CD14-positive monocyte (primary cell): ENCODE results near the gene KCNAB1. TPM values are rescaled to one million over a fixed set of nuclear protein-coding genes. Genes with fewer than 3 reads are reported as not detected.

ENCODE experiments used
- DNase-seq, 3 donors: peaks; one replicate each; pipeline ENCODE4 v3.0.0-alpha.2; 2011 to 2022
- H2AFZ ChIP-seq: 2 replicates; pipeline ENCODE4 v1.6.0; 2012; ENCODE audit warnings: mild to moderate bottlenecking, low read depth, low read length, inconsistent platforms; ENCODE audit not compliant: insufficient read depth, poor library complexity, severe bottlenecking
- H3K27ac ChIP-seq, 2 donors: 1 replicate in 1 of 2; 2 replicates in 1 of 2; pipeline ENCODE4 v1.5.1; 2012 to 2013; ENCODE audit warnings: low read length in 2 of 2, control low read depth in 1 of 2, inconsistent platforms in 1 of 2, low read depth in 1 of 2, mild to moderate bottlenecking in 1 of 2
- H3K27me3 ChIP-seq, 2 donors: one replicate each; pipeline versions ENCODE4 v1.6.0 to v1.6.1; 2011 to 2013; ENCODE audit warnings: low read length in 2 of 2; ENCODE audit not compliant: control insufficient read depth in 2 of 2, insufficient read depth in 2 of 2
- H3K36me3 ChIP-seq, 2 donors: replicated peaks in 1 of 2; 1 replicate in 1 of 2; 2 replicates in 1 of 2; pipeline versions ENCODE4 v1.5.1 to v1.6.1; 2012 to 2013; ENCODE audit warnings: low read length in 2 of 2, control low read depth in 1 of 2, inconsistent platforms in 1 of 2, mild to moderate bottlenecking in 1 of 2; ENCODE audit not compliant: insufficient read depth in 2 of 2, control insufficient read depth in 1 of 2
- H3K4me1 ChIP-seq, 2 donors: 1 replicate in 1 of 2; 2 replicates in 1 of 2; pipeline versions ENCODE4 v1.5.1 to v1.6.1; 2012 to 2013; ENCODE audit warnings: low read length in 2 of 2, control low read depth in 1 of 2, inconsistent platforms in 1 of 2, mild to moderate bottlenecking in 1 of 2, moderate library complexity in 1 of 2; ENCODE audit not compliant: insufficient read depth in 2 of 2, control insufficient read depth in 1 of 2
- H3K4me2 ChIP-seq: replicated peaks from 2 replicates; pipeline ENCODE3; 2012; ENCODE audit warnings: low read length, moderate library complexity, mild to moderate bottlenecking; ENCODE audit not compliant: poor library complexity, severe bottlenecking; ENCODE audit errors: extremely low read depth
- H3K4me3 ChIP-seq, 3 experiments: fragments of 200-600 bp in 1 of 3; sonication (generic) in 1 of 3; replicated peaks in 1 of 3; 1 replicate in 2 of 3; 2 replicates in 1 of 3; pipeline ENCODE4 v1.5.1; 2011 to 2013; ENCODE audit warnings: low read length in 3 of 3, mild to moderate bottlenecking in 3 of 3, control low read depth in 2 of 3, low read depth in 2 of 3, inconsistent platforms in 1 of 3, moderate library complexity in 1 of 3
- H3K79me2 ChIP-seq: 2 replicates; pipeline ENCODE4 v1.6.0; 2012; ENCODE audit warnings: mild to moderate bottlenecking, control low read depth, inconsistent platforms, low read length, moderate library complexity; ENCODE audit not compliant: insufficient read depth
- H3K9ac ChIP-seq: 2 replicates; pipeline ENCODE4 v1.6.0; 2017; ENCODE audit warnings: low read length, mild to moderate bottlenecking; ENCODE audit not compliant: insufficient read depth, poor library complexity, severe bottlenecking
- H3K9me3 ChIP-seq, 2 donors: replicated peaks in 1 of 2; 1 replicate in 1 of 2; 2 replicates in 1 of 2; pipeline versions ENCODE4 v1.5.1 to v1.6.1; 2012 to 2013; ENCODE audit warnings: low read length in 2 of 2, control low read depth in 1 of 2; ENCODE audit not compliant: control insufficient read depth in 1 of 2, insufficient read depth in 1 of 2
- H4K20me1 ChIP-seq: 2 replicates; pipeline ENCODE4 v1.6.0; 2012; ENCODE audit warnings: mild to moderate bottlenecking, low read length, control low read depth, moderate library complexity; ENCODE audit not compliant: insufficient read depth
- H3K27ac Mint-ChIP-seq, 7 donors: one replicate each; pipeline ENCODE4 v1.8.0; 2020; ENCODE audit warnings: mild to moderate bottlenecking in 7 of 7, mixed read lengths in 7 of 7, moderate library complexity in 6 of 7, inconsistent platforms in 2 of 7
- H3K27me3 Mint-ChIP-seq, 3 donors: one replicate each; pipeline ENCODE4 v1.8.0; 2021 to 2022; ENCODE audit warnings: low read depth in 3 of 3, mild to moderate bottlenecking in 3 of 3, mixed read lengths in 3 of 3, moderate library complexity in 3 of 3, inconsistent platforms in 1 of 3
- H3K36me3 Mint-ChIP-seq, 2 donors: one replicate each; pipeline ENCODE4 v1.8.0; 2020; ENCODE audit warnings: mixed read lengths in 2 of 2, inconsistent platforms in 1 of 2, mild to moderate bottlenecking in 1 of 2
- H3K4me1 Mint-ChIP-seq: one replicate; pipeline ENCODE4 v1.8.0; 2020; ENCODE audit warnings: mild to moderate bottlenecking, mixed read lengths
- H3K4me3 Mint-ChIP-seq, 2 donors: one replicate each; pipeline ENCODE4 v1.8.0; 2020; ENCODE audit warnings: mild to moderate bottlenecking in 2 of 2, mixed read lengths in 2 of 2, moderate library complexity in 1 of 2
- H3K9me3 Mint-ChIP-seq, 7 donors: one replicate each; pipeline ENCODE4 v1.8.0; 2020 to 2022; ENCODE audit warnings: mixed read lengths in 7 of 7, mild to moderate bottlenecking in 6 of 7, moderate library complexity in 6 of 7, inconsistent platforms in 2 of 7
- WGBS: methylation state at CpG from one replicate; pipeline ENCODE4 v1.1.5; 2013; ENCODE audit warnings: missing lambda C conversion rate; ENCODE audit not compliant: insufficient coverage; 5-methylcytosine and 5-hydroxymethylcytosine counted together
- intact Hi-C, 2 donors: fragments of 100-400 bp; cut with micrococcal nuclease; formaldehyde crosslinking; loops; one replicate each; pipeline versions ENCODE4 v1.15.0 to v1.15.1; 2023
- polyA plus RNA-seq, 3 donors: library from polyadenylated mRNA; depleted of rRNA in 1 of 3; unstranded in 2 of 3; stranded (reverse) in 1 of 3; fragments of 300-500 nt in 2 of 3; fragments of >200 nt in 1 of 3; fragmentation: Illumina TruSeq in 2 of 3; gene quantifications; 1 replicate in 2 of 3; 2 replicates in 1 of 3; pipeline ENCODE4 v1.2.3, GENCODE V29; 2012 to 2021
- TF ChIP-seq, protein P1 (sequence below): fragments of 200-600 bp; IDR thresholded peaks from one replicate; pipeline ENCODE4 v1.8.0; 2022; ENCODE audit warnings: antibody characterized with exemption, mild to moderate bottlenecking

Gene KCNAB1
- polyA plus RNA-seq, 3 donors, result 0.08 to 0.14 TPM; not detected in 1

GRCh38 chr3:156417559-156418132 lies 297.3 kb downstream of the KCNAB1 start:
- intact Hi-C loops, result no loop called here
- 100% methylated on average over 1 of the region's 4 CpGs for WGBS
- no peaks in the 10 kb centered on the region for H3K36me3 Mint-ChIP-seq

DNA sequence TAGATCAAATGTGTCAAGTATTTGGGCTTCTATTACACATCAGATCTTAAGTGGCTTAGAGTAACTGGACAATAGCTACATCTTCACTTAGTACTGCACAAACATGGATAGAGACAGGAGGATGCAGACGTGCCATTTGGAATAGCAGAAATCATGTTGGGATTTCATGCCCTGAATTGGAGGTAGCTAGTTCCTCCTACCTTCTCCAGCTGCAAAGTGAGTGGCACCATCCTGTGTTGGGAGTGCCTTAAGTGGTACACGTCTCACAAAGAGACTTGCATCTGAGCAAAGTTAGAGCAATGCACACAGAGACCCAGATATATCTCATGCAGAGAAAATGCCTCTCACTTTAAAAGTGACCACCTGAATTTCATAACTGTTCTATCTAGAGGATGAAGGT lies 298.1 kb downstream of the KCNAB1 start:
- intact Hi-C loops, result no loop called here
- no peaks in the 10 kb centered on the region for H3K36me3 Mint-ChIP-seq
- no peaks in the 10 kb centered on the region for H3K4me1 Mint-ChIP-seq
- H3K27me3 ChIP-seq, result no peaks in the 10 kb centered on the region
- no peak overlapping the region for H3K4me3 Mint-ChIP-seq
- H2AFZ ChIP-seq, result no peak overlapping the region
- WGBS, result no CpG with 5 or more reads among the region's 2 CpGs
- H3K36me3 ChIP-seq, result no peaks in the 10 kb centered on the region
- H3K4me1 ChIP-seq, result no peaks in the 10 kb centered on the region
- H3K27ac ChIP-seq, result no peak overlapping the region
- no peak overlapping the region for H3K4me3 ChIP-seq
- no peak for DNase-seq
- H3K4me2 ChIP-seq, result no peak overlapping the region
- TF ChIP-seq, protein P1, sequence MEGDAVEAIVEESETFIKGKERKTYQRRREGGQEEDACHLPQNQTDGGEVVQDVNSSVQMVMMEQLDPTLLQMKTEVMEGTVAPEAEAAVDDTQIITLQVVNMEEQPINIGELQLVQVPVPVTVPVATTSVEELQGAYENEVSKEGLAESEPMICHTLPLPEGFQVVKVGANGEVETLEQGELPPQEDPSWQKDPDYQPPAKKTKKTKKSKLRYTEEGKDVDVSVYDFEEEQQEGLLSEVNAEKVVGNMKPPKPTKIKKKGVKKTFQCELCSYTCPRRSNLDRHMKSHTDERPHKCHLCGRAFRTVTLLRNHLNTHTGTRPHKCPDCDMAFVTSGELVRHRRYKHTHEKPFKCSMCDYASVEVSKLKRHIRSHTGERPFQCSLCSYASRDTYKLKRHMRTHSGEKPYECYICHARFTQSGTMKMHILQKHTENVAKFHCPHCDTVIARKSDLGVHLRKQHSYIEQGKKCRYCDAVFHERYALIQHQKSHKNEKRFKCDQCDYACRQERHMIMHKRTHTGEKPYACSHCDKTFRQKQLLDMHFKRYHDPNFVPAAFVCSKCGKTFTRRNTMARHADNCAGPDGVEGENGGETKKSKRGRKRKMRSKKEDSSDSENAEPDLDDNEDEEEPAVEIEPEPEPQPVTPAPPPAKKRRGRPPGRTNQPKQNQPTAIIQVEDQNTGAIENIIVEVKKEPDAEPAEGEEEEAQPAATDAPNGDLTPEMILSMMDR, result no peak
- H3K9me3 Mint-ChIP-seq, result peaks cover 0 to 3% (median 0%) of the 10 kb centered on the region in 7 donors
- H3K27ac Mint-ChIP-seq, result no peak overlapping the region
- H3K79me2 ChIP-seq, result no peaks in the 10 kb centered on the region
- H3K27me3 Mint-ChIP-seq, result peaks cover 0 to 2% (median 0%) of the 10 kb centered on the region in 3 donors
- no peaks in the 10 kb centered on the region for H4K20me1 ChIP-seq
- H3K9me3 ChIP-seq, result no peaks in the 10 kb centered on the region
- no peak overlapping the region for H3K9ac ChIP-seq

More at GRCh38 chr3:156417559-156418132, 297.3 kb downstream of the KCNAB1 start:
- Histone ChIP-seq H3K27me3 (no peaks in the 10 kb centered on the region), H3K79me2 (no peaks in the 10 kb centered on the region), H3K9ac (no peak overlapping the region), H3K4me1 (no peaks in the 10 kb centered on the region), H4K20me1 (no peaks in the 10 kb centered on the region), H3K9me3 (no peaks in the 10 kb centered on the region), H3K27ac (no peak overlapping the region), H3K4me3 (no peak overlapping the region), H3K4me2 (no peak overlapping the region), H3K36me3 (no peaks in the 10 kb centered on the region), H2AFZ (no peak overlapping the region)
- DNase-seq, result no peak
- Mint-ChIP-seq H3K4me3 (no peak overlapping the region), H3K4me1 (no peaks in the 10 kb centered on the region), H3K9me3 (peaks cover 0 to 3% (median 0%) of the 10 kb centered on the region in 7 donors), H3K27ac (no peak overlapping the region), H3K27me3 (peaks cover 0 to 3% (median 0%) of the 10 kb centered on the region in 3 donors)
- TF ChIP-seq, protein P1, result no peak
